Liver (tissue), 9 donors: ENCODE results near the gene TMCO4. TPM values are rescaled to one million over a fixed set of nuclear protein-coding genes. Genes with fewer than 3 reads are reported as not detected.

Experiments
- DNase-seq: peaks from one replicate; pipeline ENCODE4 v3.0.0-alpha.2; 2017; ENCODE audit warnings: low spot score
- H3K27ac ChIP-seq, 2 donors: one replicate each; pipeline ENCODE4 v1.7.0; 2013; ENCODE audit warnings: inconsistent platforms in 2 of 2, low read length in 2 of 2, control low read depth in 1 of 2, low read depth in 1 of 2, mild to moderate bottlenecking in 1 of 2
- H3K27me3 ChIP-seq, 4 donors: one replicate each; pipeline versions ENCODE4 v1.6.1 to v1.7.0; 2013; ENCODE audit warnings: low read length in 3 of 4, inconsistent platforms in 1 of 4, mild to moderate bottlenecking in 1 of 4, moderate library complexity in 1 of 4; ENCODE audit not compliant: control insufficient read depth in 4 of 4, insufficient read depth in 4 of 4
- H3K36me3 ChIP-seq, 4 donors: one replicate each; pipeline versions ENCODE4 v1.6.1 to v1.7.0; 2013; ENCODE audit warnings: low read length in 3 of 4, mild to moderate bottlenecking in 3 of 4, low read depth in 1 of 4, moderate library complexity in 1 of 4; ENCODE audit not compliant: control insufficient read depth in 4 of 4, insufficient read depth in 3 of 4
- H3K4me1 ChIP-seq, 4 donors: one replicate each; pipeline versions ENCODE4 v1.6.1 to v1.7.0; 2013; ENCODE audit warnings: low read length in 3 of 4, mild to moderate bottlenecking in 3 of 4, moderate library complexity in 1 of 4; ENCODE audit not compliant: control insufficient read depth in 4 of 4, insufficient read depth in 4 of 4
- H3K4me3 ChIP-seq, 3 donors: one replicate each; pipeline versions ENCODE4 v1.6.1 to v1.7.0; 2013; ENCODE audit warnings: low read length in 3 of 3, control low read depth in 1 of 3, low read depth in 1 of 3, mild to moderate bottlenecking in 1 of 3
- H3K9ac ChIP-seq, 2 donors: one replicate each; pipeline ENCODE4 v1.7.0; 2013; ENCODE audit warnings: low read length in 2 of 2, mild to moderate bottlenecking in 2 of 2, moderate library complexity in 2 of 2, control low read depth in 1 of 2, low read depth in 1 of 2
- H3K9me3 ChIP-seq, 4 donors: one replicate each; pipeline versions ENCODE4 v1.6.1 to v1.7.0; 2013; ENCODE audit warnings: low read length in 3 of 4; ENCODE audit not compliant: control insufficient read depth in 4 of 4
- ATF3 ChIP-seq: IDR thresholded peaks from 2 replicates; pipeline ENCODE4 v1.6.1; 2016; ENCODE audit warnings: antibody characterized with exemption
- EGR1 ChIP-seq, 2 donors: IDR thresholded peaks; 2 replicates each; pipeline ENCODE4 v1.6.1; 2016 to 2018; ENCODE audit warnings: antibody characterized with exemption in 2 of 2, low read depth in 2 of 2
- FOXA1 ChIP-seq: IDR thresholded peaks from 2 replicates; pipeline ENCODE4 v1.6.1; 2016; ENCODE audit warnings: antibody characterized with exemption
- FOXA2 ChIP-seq: IDR thresholded peaks from 2 replicates; pipeline ENCODE4 v1.6.1; 2016; ENCODE audit warnings: antibody characterized with exemption
- GABPA ChIP-seq, 2 donors: IDR thresholded peaks in 1 of 2; conservative IDR thresholded peaks in 1 of 2; 2 replicates each; pipeline ENCODE4 v1.6.1; 2016; ENCODE audit warnings: antibody characterized with exemption in 2 of 2, mild to moderate bottlenecking in 1 of 2, moderate library complexity in 1 of 2
- HNF4A ChIP-seq, 2 donors: conservative IDR thresholded peaks; 2 replicates each; pipeline ENCODE4 v1.6.1; 2016; ENCODE audit warnings: antibody characterized with exemption in 2 of 2, mild to moderate bottlenecking in 2 of 2
- HNF4G ChIP-seq: IDR thresholded peaks from 2 replicates; pipeline ENCODE4 v1.6.1; 2016; ENCODE audit warnings: antibody characterized with exemption
- JUND ChIP-seq, 2 donors: IDR thresholded peaks; 2 replicates each; pipeline ENCODE4 v1.6.1; 2016; ENCODE audit warnings: antibody characterized with exemption in 2 of 2
- NR2F2 ChIP-seq: IDR thresholded peaks from 2 replicates; pipeline ENCODE4 v1.6.1; 2016; ENCODE audit warnings: antibody characterized with exemption
- RAD21 ChIP-seq, 2 donors: IDR thresholded peaks; 2 replicates each; pipeline ENCODE4 v1.6.1; 2016; ENCODE audit warnings: antibody characterized with exemption in 2 of 2, mild to moderate bottlenecking in 2 of 2
- REST ChIP-seq: IDR thresholded peaks from 2 replicates; pipeline ENCODE4 v1.6.1; 2016; ENCODE audit warnings: antibody characterized with exemption, mild to moderate bottlenecking
- RXRA ChIP-seq, 2 donors: IDR thresholded peaks; 2 replicates each; pipeline ENCODE4 v1.6.1; 2017 to 2018; ENCODE audit warnings: antibody characterized with exemption in 2 of 2, mild to moderate bottlenecking in 1 of 2
- SP1 ChIP-seq: IDR thresholded peaks from 2 replicates; pipeline ENCODE4 v1.6.1; 2018; ENCODE audit warnings: antibody characterized with exemption, mild to moderate bottlenecking
- YY1 ChIP-seq: IDR thresholded peaks from 2 replicates; pipeline ENCODE4 v1.6.1; 2016; ENCODE audit warnings: antibody characterized with exemption, mild to moderate bottlenecking
- ZBTB33 ChIP-seq: IDR thresholded peaks from 2 replicates; pipeline ENCODE4 v1.6.1; 2016; ENCODE audit warnings: antibody characterized with exemption
- WGBS: extraction: QIAGEN DNeasy Blood & Tissue Kit; methylation state at CpG from one replicate; pipeline ENCODE4 v1.1.7; 2013; 5-methylcytosine and 5-hydroxymethylcytosine counted together
- polyA plus RNA-seq, 2 donors: library from polyadenylated mRNA; stranded (reverse) in 1 of 2; unstranded in 1 of 2; fragments of 200-250 nt in 1 of 2; fragments of >200 nt in 1 of 2; fragmentation: Nextera tagmentation in 1 of 2; extraction: Ambion mirVana in 1 of 2; gene quantifications; one replicate each; pipeline versions ENCODE4 v1.2.1 to v1.2.3, GENCODE V29; 2013 to 2015
- total RNA-seq, 2 donors: library from RNA; depleted of rRNA; stranded (reverse); fragments of >200 nt; gene quantifications; one replicate each; pipeline ENCODE4 v1.2.3, GENCODE V29; 2014
- TF ChIP-seq, protein P1 (sequence below): IDR thresholded peaks from 2 replicates; pipeline ENCODE4 v1.6.1; 2016; ENCODE audit warnings: antibody characterized with exemption
- TF ChIP-seq, protein P2 (sequence below): fragments of 150-350 bp; IDR thresholded peaks from 2 replicates; pipeline ENCODE4 v1.5.1; 2017; ENCODE audit warnings: improper control_type of control experiment, low read depth, low read length; ENCODE audit not compliant: missing input control
- donor health status: healthy.
- donor health status: healthy.
- donor health status: healthy.
- donor health status: healthy.
- donor health status: healthy.

The TMCO4 gene
- total and polyA plus RNA-seq, 4 donors = 4.0 to 9.5 (median 6.0) TPM

GRCh38 chr1:19731311-19731821 is 68.3 kb downstream of the TMCO4 start:
- Histone ChIP-seq H3K9ac (no peak overlapping the region), H3K9me3 (peaks cover 0 to 2% (median 0%) of the 10 kb centered on the region in 4 donors), H3K4me3 (no peak overlapping the region), H3K27ac (no peak overlapping the region), H3K27me3 (no peaks in the 10 kb centered on the region), H3K36me3 (peaks cover 0 to 23% (median 5%) of the 10 kb centered on the region in 4 donors), H3K4me1 (peaks cover 0 to 9% (median 8%) of the 10 kb centered on the region in 4 donors)
- TF ChIP-seq, protein P1, sequence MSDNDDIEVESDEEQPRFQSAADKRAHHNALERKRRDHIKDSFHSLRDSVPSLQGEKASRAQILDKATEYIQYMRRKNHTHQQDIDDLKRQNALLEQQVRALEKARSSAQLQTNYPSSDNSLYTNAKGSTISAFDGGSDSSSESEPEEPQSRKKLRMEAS = no peak
- no peak for TF ChIP-seq RXRA (IDR thresholded peaks at IDR 0.05)
- TF ChIP-seq SP1 = no peak
- no peak for TF ChIP-seq YY1
- no peak for TF ChIP-seq NR2F2
- no peak for TF ChIP-seq FOXA2
- no peak for TF ChIP-seq JUND (IDR thresholded peaks at IDR 0.05)
- no peak for DNase-seq
- WGBS = 97% methylated on average over 8 of the region's 8 CpGs

GRCh38 chr1:19730793-19731192 is 68.9 kb downstream of the TMCO4 start:
- H3K27ac ChIP-seq = no peak overlapping the region
- H3K4me1 ChIP-seq = peaks cover 0 to 6% (median 4%) of the 10 kb centered on the region in 4 donors
- TF ChIP-seq RXRA (IDR thresholded peaks at IDR 0.05) = no peak
- TF ChIP-seq FOXA2 = no peak
- H3K36me3 ChIP-seq = peaks cover 0 to 23% (median 5%) of the 10 kb centered on the region in 4 donors
- H3K4me3 ChIP-seq = no peak overlapping the region
- H3K27me3 ChIP-seq = no peaks in the 10 kb centered on the region
- H3K9me3 ChIP-seq = peaks cover 0 to 2% (median 0%) of the 10 kb centered on the region in 4 donors
- no peak overlapping the region for H3K9ac ChIP-seq
- WGBS = 92% methylated on average over 3 of the region's 3 CpGs
- DNase-seq = no peak

- no peaks in the 10 kb centered on the region for H3K27me3 ChIP-seq
- 98% methylated on average over 3 of the region's 3 CpGs for WGBS
- H3K9me3 ChIP-seq = peaks cover 0 to 2% (median 0%) of the 10 kb centered on the region in 4 donors
- peaks cover 0 to 27% (median 5%) of the 10 kb centered on the region in 4 donors for H3K36me3 ChIP-seq
- no peak for DNase-seq
- no peak overlapping the region for H3K27ac ChIP-seq
- no peak overlapping the region for H3K4me3 ChIP-seq
- TF ChIP-seq SP1 (no peak), JUND (IDR thresholded peaks at IDR 0.05) (no peak), FOXA1 (no peak), ATF3 (no peak), HNF4A (conservative IDR thresholded peaks at IDR 0.05) (no peak), RAD21 (IDR thresholded peaks at IDR 0.05) (no peak), GABPA (IDR thresholded peaks at IDR 0.05 in 1 of 2, conservative IDR thresholded peaks at IDR 0.05 in 1 of 2) (no peak), HNF4G (no peak), EGR1 (IDR thresholded peaks at IDR 0.05; ENCODE audit: low read depth in 2 of 2) (no peak), REST (no peak), ZBTB33 (no peak), YY1 (no peak)
- TF ChIP-seq, protein P1 = no peak
- TF ChIP-seq, protein P2, sequence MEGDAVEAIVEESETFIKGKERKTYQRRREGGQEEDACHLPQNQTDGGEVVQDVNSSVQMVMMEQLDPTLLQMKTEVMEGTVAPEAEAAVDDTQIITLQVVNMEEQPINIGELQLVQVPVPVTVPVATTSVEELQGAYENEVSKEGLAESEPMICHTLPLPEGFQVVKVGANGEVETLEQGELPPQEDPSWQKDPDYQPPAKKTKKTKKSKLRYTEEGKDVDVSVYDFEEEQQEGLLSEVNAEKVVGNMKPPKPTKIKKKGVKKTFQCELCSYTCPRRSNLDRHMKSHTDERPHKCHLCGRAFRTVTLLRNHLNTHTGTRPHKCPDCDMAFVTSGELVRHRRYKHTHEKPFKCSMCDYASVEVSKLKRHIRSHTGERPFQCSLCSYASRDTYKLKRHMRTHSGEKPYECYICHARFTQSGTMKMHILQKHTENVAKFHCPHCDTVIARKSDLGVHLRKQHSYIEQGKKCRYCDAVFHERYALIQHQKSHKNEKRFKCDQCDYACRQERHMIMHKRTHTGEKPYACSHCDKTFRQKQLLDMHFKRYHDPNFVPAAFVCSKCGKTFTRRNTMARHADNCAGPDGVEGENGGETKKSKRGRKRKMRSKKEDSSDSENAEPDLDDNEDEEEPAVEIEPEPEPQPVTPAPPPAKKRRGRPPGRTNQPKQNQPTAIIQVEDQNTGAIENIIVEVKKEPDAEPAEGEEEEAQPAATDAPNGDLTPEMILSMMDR = no peak
- H3K9ac ChIP-seq = no peak overlapping the region
- H3K4me1 ChIP-seq = peaks cover 0 to under 1% (median under 1%) of the 10 kb centered on the region in 4 donors
These were observed 69.5 kb downstream of the TMCO4 start for GRCh38 chr1:19730232-19730631.
